ENCODE data around the gene ABCG1. TPM values are rescaled to one million over a fixed set of nuclear protein-coding genes. Genes with fewer than 3 reads are reported as not detected.

The ABCG1 gene
- total RNA-seq, 4 donors from 2014 or later: 3.4 to 43.3 (median 10.3) TPM

GRCh38 chr21:42340187-42341050, 121.5 kb downstream of the ABCG1 start:
- Histone ChIP-seq H3K36me3 (no peaks in the 10 kb centered on the region), H3K27ac (no peak overlapping the region), H3K4me3 (no peak overlapping the region), H3K27me3 (peaks cover 0 to 7% (median 5%) of the 10 kb centered on the region in 3 donors), H3K4me1 (no peaks in the 10 kb centered on the region), H3K9me3 (no peaks in the 10 kb centered on the region)
- TF ChIP-seq CTCF (IDR thresholded peaks at IDR 0.05 in 4 of 5, conservative IDR thresholded peaks at IDR 0.05 in 1 of 5): no peak
- no peak for TF ChIP-seq POLR2A (IDR thresholded peaks at IDR 0.05)
- no peak for ATAC-seq
- intact Hi-C loops (cut with DNase I; ENCODE audit: low total_unique reads) (no loop called here), in situ Hi-C loops (cut with MboI; ENCODE audit: low sequenced_read_pairs in 4 of 4) (loop anchor here in 1 of 4 donors (25.0 kb wide), 1 partner anchor 97 kb away; no protein-coding TSS in a partner anchor)
- no peak for DNase-seq

GRCh38 chr21:42341776-42342542, 123.0 kb downstream of the ABCG1 start:
- peaks cover 0 to 2% (median 0%) of the 10 kb centered on the region in 3 donors for H3K27me3 ChIP-seq
- intact Hi-C loops (cut with DNase I; ENCODE audit: low total_unique reads): no loop called here
- H3K4me3 ChIP-seq: no peak overlapping the region
- H3K36me3 ChIP-seq: no peaks in the 10 kb centered on the region
- no peak for ATAC-seq
- no peak for DNase-seq
- H3K9me3 ChIP-seq: no peaks in the 10 kb centered on the region
- no peak overlapping the region for H3K27ac ChIP-seq
- no peak for TF ChIP-seq CTCF (IDR thresholded peaks at IDR 0.05 in 4 of 5, conservative IDR thresholded peaks at IDR 0.05 in 1 of 5)
- in situ Hi-C loops (cut with MboI; ENCODE audit: low sequenced_read_pairs in 4 of 4): loop anchor here in 1 of 4 donors (25.0 kb wide), 1 partner anchor 95 kb away; no protein-coding TSS in a partner anchor
- H3K4me1 ChIP-seq: no peaks in the 10 kb centered on the region

- intact Hi-C loops (cut with DNase I; ENCODE audit: low total_unique reads) (no loop called here), in situ Hi-C loops (cut with MboI; ENCODE audit: low sequenced_read_pairs in 4 of 4) (loop anchor here in 1 of 4 donors (25.0 kb wide), 1 partner anchor 94 kb away; no protein-coding TSS in a partner anchor)
- no peaks in the 10 kb centered on the region for H3K9me3 ChIP-seq
- no peak for TF ChIP-seq POLR2A (IDR thresholded peaks at IDR 0.05)
- TF ChIP-seq CTCF (IDR thresholded peaks at IDR 0.05 in 4 of 5, conservative IDR thresholded peaks at IDR 0.05 in 1 of 5): no peak
- DNase-seq: no peak
- peaks cover 0 to 6% (median 0%) of the 10 kb centered on the region in 3 donors for H3K27me3 ChIP-seq
- H3K36me3 ChIP-seq: no peaks in the 10 kb centered on the region
- no peak for ATAC-seq
- no peak overlapping the region for H3K27ac ChIP-seq
- no peak overlapping the region for H3K4me3 ChIP-seq
- H3K4me1 ChIP-seq: no peaks in the 10 kb centered on the region
Observed at GRCh38 chr21:42343101-42343500, 124.2 kb downstream of the ABCG1 start.

- no peaks in the 10 kb centered on the region for H3K36me3 ChIP-seq
- no peak overlapping the region for H3K27ac ChIP-seq
- in situ Hi-C loops (cut with MboI; ENCODE audit: low sequenced_read_pairs in 4 of 4): loop anchor here in 1 of 4 donors (25.0 kb wide), 1 partner anchor 94 kb away; no protein-coding TSS in a partner anchor
- TF ChIP-seq CTCF (IDR thresholded peaks at IDR 0.05 in 4 of 5, conservative IDR thresholded peaks at IDR 0.05 in 1 of 5) (no peak), POLR2A (IDR thresholded peaks at IDR 0.05) (no peak)
- no peaks in the 10 kb centered on the region for H3K9me3 ChIP-seq
- H3K4me3 ChIP-seq: no peak overlapping the region
- no peaks in the 10 kb centered on the region for H3K4me1 ChIP-seq
- intact Hi-C loops (cut with DNase I; ENCODE audit: low total_unique reads): no loop called here
- ATAC-seq: no peak
- no peak for DNase-seq
- peaks cover 0 to 6% (median 0%) of the 10 kb centered on the region in 3 donors for H3K27me3 ChIP-seq
Observed at GRCh38 chr21:42343556-42343955, 124.6 kb downstream of the ABCG1 start.
